ENCODE data around the gene KSR2. TPM values are rescaled to one million over a fixed set of nuclear protein-coding genes. Genes with fewer than 3 reads are reported as not detected.

KSR2 gene
- total and polyA plus RNA-seq, 9 donors, result under 0.01 to 0.14 (median 0.04) TPM; not detected in 3

GRCh38 chr12:117998719-117999118, 29.9 kb upstream of the KSR2 start:
- WGBS (ENCODE audit: insufficient coverage), result no CpG with 5 or more reads among the region's 2 CpGs
- H3K36me3 ChIP-seq (ENCODE audit: control insufficient read depth, insufficient read depth, low read length), result no peaks in the 10 kb centered on the region
- no peak for DNase-seq
- H3K27ac ChIP-seq (ENCODE audit: low read length), result no peak overlapping the region
- no peaks in the 10 kb centered on the region for H3K4me1 ChIP-seq (ENCODE audit: control insufficient read depth, insufficient read depth, low read length)
- H3K27me3 ChIP-seq (ENCODE audit: control insufficient read depth, insufficient read depth, low read length), result no peaks in the 10 kb centered on the region
- H3K9me3 ChIP-seq (replicated peaks; ENCODE audit: control insufficient read depth, low read depth, low read length), result no peaks in the 10 kb centered on the region
- H3K4me3 ChIP-seq (ENCODE audit: low read length), result no peak overlapping the region

- no peaks in the 10 kb centered on the region for H3K36me3 ChIP-seq (ENCODE audit: control insufficient read depth, insufficient read depth, low read length)
- no peak for DNase-seq
- no peak overlapping the region for H3K4me3 ChIP-seq (ENCODE audit: low read length)
- H3K27ac ChIP-seq (ENCODE audit: low read length), result no peak overlapping the region
- WGBS (ENCODE audit: insufficient coverage), result no CpG with 5 or more reads among the region's 3 CpGs
- no peaks in the 10 kb centered on the region for H3K4me1 ChIP-seq (ENCODE audit: control insufficient read depth, insufficient read depth, low read length)
- no peaks in the 10 kb centered on the region for H3K27me3 ChIP-seq (ENCODE audit: control insufficient read depth, insufficient read depth, low read length)
- H3K9me3 ChIP-seq (replicated peaks; ENCODE audit: control insufficient read depth, low read depth, low read length), result no peaks in the 10 kb centered on the region
These were observed 26.0 kb upstream of the KSR2 start for GRCh38 chr12:117994551-117995438.

- no CpG with 5 or more reads among the region's 4 CpGs for WGBS (ENCODE audit: insufficient coverage)
- Histone ChIP-seq H3K36me3 (ENCODE audit: control insufficient read depth, insufficient read depth, low read length) (no peaks in the 10 kb centered on the region), H3K27me3 (ENCODE audit: control insufficient read depth, insufficient read depth, low read length) (no peaks in the 10 kb centered on the region), H3K4me1 (ENCODE audit: control insufficient read depth, insufficient read depth, low read length) (no peaks in the 10 kb centered on the region), H3K9me3 (replicated peaks; ENCODE audit: control insufficient read depth, low read depth, low read length) (no peaks in the 10 kb centered on the region), H3K4me3 (ENCODE audit: low read length) (no peak overlapping the region), H3K27ac (ENCODE audit: low read length) (no peak overlapping the region)
- no peak for DNase-seq
These were observed 18.1 kb upstream of the KSR2 start for GRCh38 chr12:117986705-117987469.

GRCh38 chr12:117985182-117985581, 16.4 kb upstream of the KSR2 start:
- no peaks in the 10 kb centered on the region for H3K27me3 ChIP-seq (ENCODE audit: control insufficient read depth, insufficient read depth, low read length)

GRCh38 chr12:117981267-117981666, 12.5 kb upstream of the KSR2 start:
- Histone ChIP-seq H3K4me1 (ENCODE audit: control insufficient read depth, insufficient read depth, low read length) (no peaks in the 10 kb centered on the region), H3K4me3 (ENCODE audit: low read length) (no peak overlapping the region), H3K27me3 (ENCODE audit: control insufficient read depth, insufficient read depth, low read length) (no peaks in the 10 kb centered on the region), H3K36me3 (ENCODE audit: control insufficient read depth, insufficient read depth, low read length) (no peaks in the 10 kb centered on the region), H3K27ac (ENCODE audit: low read length) (no peak overlapping the region), H3K9me3 (replicated peaks; ENCODE audit: control insufficient read depth, low read depth, low read length) (no peaks in the 10 kb centered on the region)
- 60% methylated on average over 1 of the region's 5 CpGs for WGBS (ENCODE audit: insufficient coverage)
- no peak for DNase-seq

More at GRCh38 chr12:117985182-117985581, 16.4 kb upstream of the KSR2 start:
- Histone ChIP-seq H3K4me1 (ENCODE audit: control insufficient read depth, insufficient read depth, low read length) (no peaks in the 10 kb centered on the region), H3K36me3 (ENCODE audit: control insufficient read depth, insufficient read depth, low read length) (no peaks in the 10 kb centered on the region), H3K27ac (ENCODE audit: low read length) (no peak overlapping the region), H3K4me3 (ENCODE audit: low read length) (no peak overlapping the region), H3K9me3 (replicated peaks; ENCODE audit: control insufficient read depth, low read depth, low read length) (no peaks in the 10 kb centered on the region)
- DNase-seq, result no peak
- 86% methylated on average over 1 of the region's 2 CpGs for WGBS (ENCODE audit: insufficient coverage)

- Histone ChIP-seq H3K4me3 (ENCODE audit: low read length) (no peak overlapping the region), H3K4me1 (ENCODE audit: control insufficient read depth, insufficient read depth, low read length) (no peaks in the 10 kb centered on the region), H3K27ac (ENCODE audit: low read length) (no peak overlapping the region), H3K27me3 (ENCODE audit: control insufficient read depth, insufficient read depth, low read length) (no peaks in the 10 kb centered on the region), H3K36me3 (ENCODE audit: control insufficient read depth, insufficient read depth, low read length) (no peaks in the 10 kb centered on the region), H3K9me3 (replicated peaks; ENCODE audit: control insufficient read depth, low read depth, low read length) (no peaks in the 10 kb centered on the region)
- WGBS (ENCODE audit: insufficient coverage), result 40% methylated on average over 1 of the region's 4 CpGs
- DNase-seq, result no peak
These were observed 11.8 kb upstream of the KSR2 start for GRCh38 chr12:117980616-117981015.

GRCh38 chr12:117977373-117977772, 8.6 kb upstream of the KSR2 start:
- no peak for DNase-seq
- no peaks in the 10 kb centered on the region for H3K36me3 ChIP-seq (ENCODE audit: control insufficient read depth, insufficient read depth, low read length)
- peaks cover 2% of the 10 kb centered on the region for H3K27me3 ChIP-seq (ENCODE audit: control insufficient read depth, insufficient read depth, low read length)
- no peaks in the 10 kb centered on the region for H3K9me3 ChIP-seq (replicated peaks; ENCODE audit: control insufficient read depth, low read depth, low read length)
- WGBS (ENCODE audit: insufficient coverage), result no CpG with 5 or more reads among the region's 1 CpG
- no peak overlapping the region for H3K27ac ChIP-seq (ENCODE audit: low read length)
- no peaks in the 10 kb centered on the region for H3K4me1 ChIP-seq (ENCODE audit: control insufficient read depth, insufficient read depth, low read length)
- no peak overlapping the region for H3K4me3 ChIP-seq (ENCODE audit: low read length)

- Histone ChIP-seq H3K9me3 (replicated peaks; ENCODE audit: control insufficient read depth, low read depth, low read length) (peaks cover 5% of the 10 kb centered on the region), H3K4me1 (ENCODE audit: control insufficient read depth, insufficient read depth, low read length) (no peaks in the 10 kb centered on the region), H3K4me3 (ENCODE audit: low read length) (no peak overlapping the region), H3K27me3 (ENCODE audit: control insufficient read depth, insufficient read depth, low read length) (peaks cover 5% of the 10 kb centered on the region), H3K27ac (ENCODE audit: low read length) (no peak overlapping the region), H3K36me3 (ENCODE audit: control insufficient read depth, insufficient read depth, low read length) (no peaks in the 10 kb centered on the region)
- no peak for DNase-seq
- no CpG with 5 or more reads among the region's 3 CpGs for WGBS (ENCODE audit: insufficient coverage)
These were observed 6.2 kb upstream of the KSR2 start for GRCh38 chr12:117975006-117975405.

- no peak for DNase-seq
- WGBS (ENCODE audit: insufficient coverage), result 63% methylated on average over 2 of the region's 2 CpGs
- H3K4me1 ChIP-seq (ENCODE audit: control insufficient read depth, insufficient read depth, low read length), result no peaks in the 10 kb centered on the region
- H3K27me3 ChIP-seq (ENCODE audit: control insufficient read depth, insufficient read depth, low read length), result peaks cover 32% of the 10 kb centered on the region
- H3K4me3 ChIP-seq (ENCODE audit: low read length), result no peak overlapping the region
- H3K27ac ChIP-seq (ENCODE audit: low read length), result no peak overlapping the region
- no peaks in the 10 kb centered on the region for H3K36me3 ChIP-seq (ENCODE audit: control insufficient read depth, insufficient read depth, low read length)
- H3K9me3 ChIP-seq (replicated peaks; ENCODE audit: control insufficient read depth, low read depth, low read length), result peaks cover 5% of the 10 kb centered on the region
These were observed 3.5 kb upstream of the KSR2 start for GRCh38 chr12:117972301-117972700.

- H3K36me3 ChIP-seq (ENCODE audit: control insufficient read depth, insufficient read depth, low read length), result no peaks in the 10 kb centered on the region
- no peak overlapping the region for H3K27ac ChIP-seq (ENCODE audit: low read length)
- H3K4me3 ChIP-seq (ENCODE audit: low read length), result no peak overlapping the region
- H3K9me3 ChIP-seq (replicated peaks; ENCODE audit: control insufficient read depth, low read depth, low read length), result peaks cover 5% of the 10 kb centered on the region
- DNase-seq, result no peak
- WGBS (ENCODE audit: insufficient coverage), result 100% methylated on average over 1 of the region's 4 CpGs
- peaks cover 48% of the 10 kb centered on the region for H3K27me3 ChIP-seq (ENCODE audit: control insufficient read depth, insufficient read depth, low read length)
- no peaks in the 10 kb centered on the region for H3K4me1 ChIP-seq (ENCODE audit: control insufficient read depth, insufficient read depth, low read length)
These were observed 1.5 kb upstream of the KSR2 start for GRCh38 chr12:117970334-117970733.
